HTR-8/SVneo (cell line): ENCODE results near the gene CHD9.

Experiments
- DNase-seq: peaks from one replicate; pipeline ENCODE4 v3.0.0; 2011; ENCODE audit warnings: low spot score, mixed read lengths; ENCODE audit not compliant: insufficient read length
- FAIRE-seq: peaks from 2 replicates; lab custom pipeline; 2011; peaks lifted over from hg19 to GRCh38; lab: Jason Lieb, UNC

Gene CHD9

DNA sequence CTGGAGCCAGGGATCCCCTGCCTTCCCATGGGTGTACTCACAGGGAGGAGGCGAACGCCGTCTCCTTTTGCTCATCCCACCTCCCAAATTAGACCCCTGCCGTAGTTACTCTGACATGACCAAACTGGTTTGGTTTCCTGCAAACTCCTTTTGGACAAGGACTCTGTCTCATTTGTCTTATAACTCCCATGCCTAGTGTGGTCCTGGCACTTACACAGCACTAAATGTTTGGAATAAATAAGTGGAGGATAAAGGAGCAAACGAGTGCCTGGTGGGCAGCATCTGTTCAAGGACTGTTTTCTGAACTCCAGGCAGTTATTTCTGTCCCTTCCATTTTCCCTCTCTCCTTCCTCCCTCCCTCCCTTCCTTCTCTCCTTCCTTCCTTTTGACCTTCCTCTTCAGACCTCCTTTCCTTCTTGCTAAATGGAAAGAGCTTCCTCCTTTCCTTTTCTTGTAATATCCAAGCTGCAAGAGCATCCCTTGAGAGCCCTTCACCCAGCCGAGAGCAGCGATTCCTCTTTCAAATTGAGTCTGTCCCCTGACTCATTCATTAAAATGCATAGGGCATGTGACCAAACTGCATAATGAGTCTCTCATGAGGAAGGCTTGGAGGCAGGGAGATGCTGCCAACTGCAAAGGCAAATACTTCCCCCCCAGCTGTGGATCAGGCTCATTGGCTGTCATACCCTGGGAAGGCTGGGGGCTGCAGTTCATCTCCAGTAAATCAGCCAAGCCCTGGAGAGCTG, 36.8 kb downstream of the CHD9 start:
- no peak for DNase-seq
- FAIRE-seq = no peak

DNA sequence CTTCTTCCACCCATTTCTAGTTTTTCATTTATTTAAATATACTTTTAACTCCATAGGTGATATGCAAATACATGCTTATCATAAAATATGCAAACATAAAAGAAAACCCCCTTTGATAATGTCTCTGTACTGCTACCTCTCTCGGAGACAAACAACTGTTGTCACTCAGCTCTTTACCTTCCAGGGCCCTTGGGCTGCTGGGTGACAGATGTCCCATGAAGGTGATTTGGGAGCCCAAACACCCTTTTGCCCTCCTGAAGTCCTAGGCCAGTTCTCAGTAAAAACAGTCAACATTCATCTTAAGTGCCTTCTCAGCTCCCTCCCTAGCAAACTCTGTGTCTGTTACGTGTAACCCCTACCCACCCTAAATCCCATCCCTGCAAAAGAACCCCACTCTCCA, 37.5 kb downstream of the CHD9 start:
- no peak for FAIRE-seq
- no peak for DNase-seq

DNA sequence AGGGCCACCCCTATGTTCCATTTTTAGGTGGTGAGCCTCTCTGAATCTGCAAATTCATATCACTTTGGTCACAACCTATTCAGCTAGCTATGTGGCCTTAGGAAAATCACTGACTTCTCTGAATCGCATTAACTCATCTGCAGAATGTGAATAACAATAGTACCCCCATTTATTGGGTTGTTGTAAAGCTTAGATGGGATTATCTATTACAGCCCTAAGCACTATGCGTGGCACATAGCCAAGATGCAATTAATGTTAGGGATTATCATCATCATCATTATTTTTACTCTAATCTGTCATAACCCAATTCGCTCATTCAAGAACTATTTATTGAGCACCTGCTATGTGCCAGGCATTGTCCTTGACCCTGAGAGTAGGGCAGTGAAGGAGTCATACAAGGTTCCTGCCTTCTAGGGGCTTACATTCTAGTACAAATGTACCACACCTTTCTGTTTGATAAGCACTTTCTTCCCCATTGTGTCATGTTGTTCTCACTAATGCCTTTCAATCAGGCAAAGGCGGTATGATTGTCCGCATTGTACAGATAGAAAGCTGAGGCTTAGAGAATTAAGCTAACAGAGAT, 38.5 kb downstream of the CHD9 start:
- DNase-seq (no peak), FAIRE-seq (no peak)

DNA sequence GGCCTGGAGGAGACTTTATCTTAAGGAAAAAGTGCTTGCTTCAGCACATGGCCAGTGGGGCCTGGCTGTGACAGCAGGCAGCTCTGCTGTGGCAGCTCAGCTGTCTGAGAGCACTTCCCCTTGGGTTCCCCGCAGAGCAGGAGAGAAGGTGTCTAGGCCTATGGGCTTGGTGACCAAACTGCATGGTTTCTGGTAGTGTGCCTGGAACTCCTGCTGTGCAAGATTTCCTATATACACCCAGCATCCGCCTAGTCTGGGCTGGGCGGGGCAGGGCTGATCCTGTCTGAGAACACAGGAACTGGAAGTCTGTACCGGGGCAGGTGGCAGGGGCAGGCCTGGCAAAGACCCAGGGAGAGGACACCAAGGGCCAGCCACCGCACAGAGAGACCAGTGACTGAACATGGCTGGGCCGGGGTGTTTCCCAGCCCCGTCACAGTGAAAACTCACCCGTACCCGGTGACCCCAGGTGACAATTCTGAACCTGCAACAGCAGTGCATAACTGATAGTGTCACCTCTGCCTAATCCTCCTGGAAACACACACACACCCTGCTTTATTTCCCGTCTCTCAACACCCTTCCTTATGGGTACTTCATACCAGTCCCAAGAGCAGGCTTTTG, 39.3 kb downstream of the CHD9 start:
- FAIRE-seq = no peak

DNA sequence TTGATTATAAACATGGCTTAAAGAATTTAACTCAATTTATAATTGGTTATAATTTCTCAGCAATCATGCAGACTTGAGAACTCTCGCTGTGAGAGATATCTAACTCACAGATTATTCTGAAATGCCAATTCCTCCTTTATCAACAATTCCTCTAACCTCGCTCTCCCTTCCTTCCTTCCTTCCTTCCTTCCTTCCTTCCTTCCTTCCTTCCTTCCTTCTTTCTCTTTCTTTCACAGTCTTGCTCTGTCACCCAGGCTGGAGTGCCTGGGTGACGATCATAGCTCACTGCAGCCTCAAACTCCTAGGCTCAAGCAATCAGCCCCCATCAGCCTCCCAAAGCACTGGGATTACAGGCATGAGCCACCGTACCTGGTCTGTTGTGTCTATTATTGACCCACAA, 42.4 kb downstream of the CHD9 start:
- DNase-seq = no peak
- FAIRE-seq = no peak

More for the DNA sequence above, 39.3 kb downstream of the CHD9 start:
- DNase-seq = no peak

DNA sequence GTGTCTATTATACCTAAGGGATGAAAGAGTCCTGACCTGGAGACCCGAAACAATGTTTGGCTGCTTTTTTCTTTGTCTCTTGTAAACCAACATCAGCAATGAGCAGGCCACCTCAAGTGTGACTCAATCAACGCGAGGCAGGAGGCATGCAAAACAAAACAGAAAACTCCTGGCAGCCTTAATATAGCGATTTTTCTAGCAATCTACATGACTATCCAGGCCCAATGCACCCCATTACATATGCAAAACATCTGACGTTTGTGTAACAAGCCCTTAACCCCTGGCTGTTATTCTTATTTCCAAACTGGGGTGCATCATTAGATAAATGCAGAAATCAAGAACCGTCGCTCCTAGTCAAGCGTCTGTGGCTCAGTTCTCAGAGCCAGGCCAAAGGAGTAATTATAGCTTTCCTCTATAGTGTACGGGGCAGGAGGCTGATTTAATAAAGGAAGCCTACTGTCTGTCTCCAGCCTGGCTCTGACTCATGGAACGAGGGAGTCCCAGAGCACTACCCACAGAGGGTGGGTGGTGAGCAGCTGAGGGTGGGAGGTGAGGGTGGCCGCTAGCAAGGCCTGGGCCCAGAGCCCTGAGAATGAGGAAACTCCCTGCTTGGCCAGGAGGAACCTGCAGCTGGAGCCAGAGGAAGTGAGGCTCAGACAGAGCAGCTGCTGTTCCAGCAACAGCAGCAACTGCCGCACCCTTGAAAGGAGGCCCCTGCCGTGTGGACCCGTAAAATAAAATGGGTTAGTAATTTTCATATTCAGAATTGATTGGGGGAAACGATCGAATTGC, 43.9 kb downstream of the CHD9 start:
- FAIRE-seq (peak; percentile 20), DNase-seq (peak; percentile 44)

DNA sequence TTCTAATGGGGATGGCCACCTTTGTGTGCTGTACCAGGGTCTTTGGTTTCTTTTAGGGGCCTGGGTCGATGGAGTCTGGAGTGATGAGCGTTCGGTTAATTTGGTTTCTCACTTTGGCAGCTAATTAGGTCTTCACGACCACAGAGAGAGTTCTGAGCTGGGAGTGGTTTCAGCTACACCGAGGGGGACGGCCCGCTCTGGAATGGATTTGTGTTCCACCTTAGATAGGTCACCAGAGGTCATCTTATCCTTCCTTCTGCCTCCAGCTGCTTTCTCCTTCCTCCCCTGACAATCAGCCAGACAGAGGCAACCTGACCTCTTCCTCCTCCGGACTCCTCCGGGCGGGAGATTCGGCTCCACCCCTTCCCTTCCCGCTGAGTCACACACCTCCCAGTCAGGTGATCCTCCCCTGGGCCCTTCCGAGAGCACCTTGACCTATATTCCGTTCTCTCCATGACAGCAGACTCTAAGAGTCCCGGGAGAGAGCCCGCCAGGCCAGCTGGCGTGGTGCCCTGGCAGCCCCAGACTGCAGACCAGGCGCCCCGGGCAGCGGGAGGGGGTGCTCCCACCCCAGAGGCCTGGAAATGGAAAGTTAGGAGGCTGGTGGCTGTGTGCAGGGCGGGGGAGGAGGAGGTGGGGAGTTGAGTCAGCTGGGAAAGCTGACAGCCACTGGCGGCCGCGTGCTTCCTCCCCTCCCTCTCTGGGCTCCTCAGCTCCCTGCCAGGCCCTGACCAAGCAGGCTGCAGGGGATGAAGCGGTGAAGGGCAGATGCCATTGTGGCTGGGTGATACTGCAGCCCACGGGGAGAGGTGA, 44.7 kb downstream of the CHD9 start:
- DNase-seq (peak; percentile 83), FAIRE-seq (peak; percentile 83)

DNA sequence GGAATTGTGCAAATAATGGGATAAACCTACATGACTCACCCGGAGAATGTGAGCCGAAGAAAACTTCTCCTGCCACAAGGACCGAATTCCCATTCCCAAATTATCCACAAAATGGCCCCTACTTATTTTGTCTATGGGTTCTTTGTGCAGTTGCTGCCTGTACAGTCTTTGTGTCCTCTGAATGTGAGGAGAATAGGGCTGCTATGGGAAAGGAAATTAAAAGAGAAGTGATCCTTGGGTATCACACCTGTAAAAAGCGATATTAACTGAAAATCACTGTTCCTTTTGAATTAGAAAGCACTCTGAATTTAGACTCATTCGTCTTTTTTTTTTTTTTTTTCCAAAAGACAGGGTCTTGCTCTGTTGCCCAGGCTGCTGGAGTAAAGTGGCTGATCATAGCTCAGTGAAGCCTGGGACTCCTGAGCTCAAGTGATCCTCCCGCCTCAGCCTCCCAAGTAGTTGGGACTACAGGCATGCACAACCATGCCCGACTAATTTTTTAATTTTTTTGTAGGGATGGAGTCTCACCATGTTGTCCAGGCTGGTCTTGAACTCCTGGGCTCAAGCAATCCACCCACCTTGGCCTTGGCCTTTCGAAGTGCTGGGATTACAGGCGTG, 45.4 kb downstream of the CHD9 start:
- no peak for DNase-seq
- FAIRE-seq = no peak

DNA sequence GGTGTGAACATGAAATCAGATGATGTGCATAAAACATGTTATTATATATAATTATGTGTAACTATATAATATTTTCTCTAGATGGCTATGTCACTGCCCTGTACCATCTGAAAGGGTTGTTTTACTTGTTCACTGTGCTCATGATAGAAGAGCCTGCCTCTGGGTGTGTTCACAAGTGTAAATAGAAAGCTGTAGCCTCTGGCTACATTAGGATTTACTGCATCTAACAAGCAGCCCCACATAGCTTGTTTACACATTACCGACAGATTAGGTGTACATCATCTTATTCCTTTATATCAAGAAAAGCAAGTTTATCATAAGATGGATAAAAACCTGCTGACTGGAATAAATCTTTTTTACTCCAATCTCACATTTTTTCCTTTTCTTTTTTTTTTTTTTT, 46.1 kb downstream of the CHD9 start:
- DNase-seq = no peak
- FAIRE-seq = no peak

DNA sequence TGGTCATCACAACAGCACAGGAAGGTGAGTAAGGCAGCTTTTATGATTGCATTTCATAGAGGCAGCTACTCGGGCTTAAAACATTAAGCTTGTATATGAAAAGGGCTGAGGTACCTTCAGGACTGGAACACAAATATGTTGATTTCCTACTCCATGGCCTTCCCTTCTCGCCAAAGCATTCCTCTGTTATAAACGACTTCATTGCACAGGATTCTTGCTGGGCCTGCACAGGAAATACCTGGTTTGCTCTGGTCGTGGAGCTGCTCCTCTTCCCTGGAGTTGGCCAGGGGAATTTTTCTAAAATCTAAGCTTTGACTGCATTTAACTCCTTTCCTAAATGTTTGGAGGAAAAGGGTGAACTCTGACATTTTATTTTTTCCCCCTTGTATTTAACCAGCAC, 49.0 kb downstream of the CHD9 start:
- no peak for FAIRE-seq
- no peak for DNase-seq

DNA sequence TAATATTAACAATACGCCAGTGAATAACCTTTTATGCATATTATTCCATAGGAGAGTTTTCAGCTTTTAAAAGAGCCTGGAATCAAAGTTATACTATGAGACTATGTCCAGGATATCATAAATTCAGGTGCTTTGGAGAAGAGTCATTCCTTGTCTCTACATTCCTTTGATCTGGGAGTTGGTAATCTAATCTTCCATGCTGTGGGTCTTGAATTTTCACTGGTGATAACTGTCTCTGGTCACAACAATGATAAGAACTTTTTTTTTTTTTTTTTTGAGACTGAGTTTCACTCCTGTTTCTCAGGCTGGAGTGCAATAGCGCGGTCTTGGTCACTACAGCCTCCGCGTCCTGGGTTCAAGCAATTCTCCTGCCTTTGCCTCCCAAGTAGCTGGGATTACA, 50.8 kb downstream of the CHD9 start:
- no peak for FAIRE-seq
- no peak for DNase-seq

DNA sequence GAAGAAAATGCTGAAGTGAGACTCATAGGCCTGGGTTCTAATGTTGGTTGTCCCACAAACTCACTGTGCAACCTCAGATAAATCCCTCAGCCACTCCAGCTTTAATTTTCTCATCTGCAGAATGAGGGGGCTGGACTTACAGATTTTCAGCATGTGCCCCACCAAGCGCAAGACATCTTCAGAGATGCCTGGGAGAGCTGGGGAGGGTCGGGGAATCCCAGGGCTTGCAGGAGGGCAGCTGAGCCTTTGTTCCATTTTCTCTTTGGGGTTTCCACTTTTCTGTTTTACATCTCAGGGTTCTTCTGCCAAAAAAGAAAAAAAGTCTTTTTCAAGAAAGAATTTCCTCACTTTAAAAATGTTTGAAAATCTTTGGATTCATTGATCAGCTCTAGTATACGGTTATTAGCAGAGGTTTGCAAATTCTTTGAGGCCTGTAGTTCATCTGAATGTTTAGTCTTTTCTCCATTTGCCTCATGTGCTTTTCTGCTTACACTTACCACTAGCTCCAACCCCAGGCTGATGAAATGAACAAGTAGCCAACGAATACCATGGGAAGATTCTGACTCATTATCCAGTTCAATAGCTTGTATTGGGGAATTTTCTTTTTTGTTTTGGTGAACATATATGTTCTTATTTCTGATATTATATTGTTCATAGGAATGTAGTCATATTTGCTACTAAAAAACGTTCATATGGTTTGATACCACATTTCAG, 56.4 kb downstream of the CHD9 start:
- DNase-seq (no peak), FAIRE-seq (no peak)

DNA sequence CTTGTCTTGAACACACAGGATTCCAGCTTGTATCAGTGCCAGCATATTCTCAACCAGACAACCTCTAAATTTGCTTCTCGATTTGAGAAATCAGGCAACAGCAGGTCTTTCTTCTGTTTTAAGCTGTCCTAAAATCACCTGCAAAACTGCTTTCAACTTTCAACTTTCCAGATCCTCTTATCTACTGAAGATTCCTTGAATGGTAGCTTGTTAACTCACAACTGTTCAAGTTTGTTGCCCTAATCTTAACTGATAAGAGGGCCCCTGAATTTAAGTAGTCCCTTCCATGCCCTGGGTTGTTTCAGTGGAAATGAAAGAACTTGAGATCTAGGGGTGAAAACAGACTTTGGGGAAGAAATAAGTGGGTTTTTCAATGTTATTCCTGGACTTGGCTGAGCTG, 57.2 kb downstream of the CHD9 start:
- FAIRE-seq (no peak), DNase-seq (no peak)

DNA sequence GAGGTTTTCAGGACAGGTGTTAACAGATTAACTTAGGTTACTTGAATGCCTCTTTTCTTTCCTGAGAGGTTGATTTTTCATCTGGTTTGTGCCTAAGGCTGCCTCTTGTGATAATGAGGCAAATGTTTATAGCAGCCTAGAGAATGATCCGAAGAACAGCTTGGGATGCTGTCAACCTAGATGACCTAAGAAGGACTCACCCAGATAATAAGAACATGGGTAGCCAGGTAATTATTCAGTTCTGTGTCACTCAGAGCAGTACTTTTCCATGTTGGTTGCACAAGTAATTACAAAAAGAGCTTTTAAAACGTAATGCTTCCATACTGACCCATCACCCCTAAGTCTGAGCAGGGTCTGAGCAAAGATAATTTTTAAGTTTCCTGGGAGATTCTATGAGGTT, 60.3 kb downstream of the CHD9 start:
- FAIRE-seq (no peak), DNase-seq (no peak)

DNA sequence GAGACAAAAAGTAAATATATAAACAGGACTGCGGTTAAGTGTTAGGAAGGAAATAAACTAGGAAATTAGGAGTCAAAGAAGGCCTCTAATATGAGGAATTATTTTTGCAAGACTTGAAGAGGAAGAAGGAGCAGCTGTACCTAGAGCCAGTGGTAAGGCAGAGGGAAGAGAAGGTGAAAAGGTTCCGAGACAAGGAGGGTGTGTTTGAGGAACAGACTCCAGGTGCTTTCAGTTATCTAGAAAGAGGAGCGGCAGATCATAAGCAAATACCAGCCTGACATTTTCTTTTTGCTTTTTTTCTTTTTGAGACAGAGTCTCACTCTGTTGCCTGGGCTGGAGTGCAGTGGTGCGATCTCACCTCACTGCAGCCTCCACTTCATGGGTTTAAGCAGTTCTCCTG, 61.0 kb downstream of the CHD9 start:
- FAIRE-seq (no peak), DNase-seq (no peak)

DNA sequence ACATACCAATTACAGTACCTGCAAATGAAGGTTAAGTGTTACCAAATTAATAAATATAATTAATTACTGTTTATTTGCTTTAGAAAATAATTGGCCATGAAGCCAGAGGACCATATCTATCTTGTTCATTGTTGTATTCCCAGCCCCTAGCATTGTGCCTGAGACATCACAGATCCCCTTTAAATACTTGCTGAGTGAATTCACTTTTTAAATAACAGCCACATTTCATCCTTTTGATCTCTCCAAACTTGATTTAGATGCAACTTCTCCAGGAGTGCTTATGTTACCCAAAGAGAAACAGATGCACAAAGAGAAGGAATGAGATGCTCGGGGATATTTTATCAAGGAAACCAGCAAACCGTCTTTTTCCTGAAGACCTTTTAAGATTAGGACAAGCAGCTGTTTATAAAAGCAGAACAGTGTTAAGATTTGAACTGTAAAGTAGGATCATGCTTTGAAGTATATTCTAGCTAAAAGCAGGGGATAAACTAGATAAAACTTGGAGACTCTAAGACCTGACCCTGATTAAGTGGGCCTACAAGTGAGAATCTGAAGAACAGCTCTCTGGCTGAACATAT, 66.3 kb downstream of the CHD9 start:
- FAIRE-seq (no peak), DNase-seq (no peak)

DNA sequence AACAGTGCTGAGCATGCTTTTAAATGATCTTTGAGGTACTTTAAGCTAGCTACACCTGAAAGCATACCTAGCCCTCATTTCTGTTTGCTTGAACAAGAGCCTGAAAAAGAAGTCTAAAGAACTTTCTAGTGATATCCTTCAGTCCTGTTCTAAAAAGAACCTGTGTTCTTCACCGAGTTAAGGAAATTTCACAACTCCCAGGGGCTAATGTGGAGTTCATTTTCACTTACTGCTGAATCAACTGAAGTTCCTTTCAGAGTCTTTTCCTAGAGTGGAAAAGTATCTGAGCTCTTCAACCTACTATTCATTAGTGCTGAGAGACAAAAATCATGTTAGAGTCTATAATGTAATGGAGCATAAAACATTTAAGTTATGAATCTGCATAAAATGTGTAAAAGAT, 66.9 kb downstream of the CHD9 start:
- FAIRE-seq (no peak), DNase-seq (no peak)

DNA sequence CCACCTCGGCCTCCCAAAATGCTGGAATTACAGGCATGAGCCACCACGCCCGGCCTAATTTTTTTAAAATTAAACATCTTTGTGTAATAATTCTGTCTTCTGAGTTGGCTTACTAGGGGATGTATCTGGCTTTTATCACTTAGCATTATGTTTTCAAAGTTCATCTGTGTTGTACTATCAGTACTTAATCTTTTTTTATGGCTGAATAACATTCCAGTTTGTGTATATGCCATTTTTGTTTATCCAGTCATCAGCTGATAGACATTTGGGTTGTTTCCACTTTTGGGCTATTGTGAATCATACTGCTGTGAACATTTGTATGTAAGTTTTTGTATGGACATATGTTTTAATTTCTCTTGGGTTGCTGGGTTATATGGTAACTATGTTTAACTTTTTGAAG, 69.0 kb downstream of the CHD9 start:
- FAIRE-seq = no peak
- DNase-seq = no peak

DNA sequence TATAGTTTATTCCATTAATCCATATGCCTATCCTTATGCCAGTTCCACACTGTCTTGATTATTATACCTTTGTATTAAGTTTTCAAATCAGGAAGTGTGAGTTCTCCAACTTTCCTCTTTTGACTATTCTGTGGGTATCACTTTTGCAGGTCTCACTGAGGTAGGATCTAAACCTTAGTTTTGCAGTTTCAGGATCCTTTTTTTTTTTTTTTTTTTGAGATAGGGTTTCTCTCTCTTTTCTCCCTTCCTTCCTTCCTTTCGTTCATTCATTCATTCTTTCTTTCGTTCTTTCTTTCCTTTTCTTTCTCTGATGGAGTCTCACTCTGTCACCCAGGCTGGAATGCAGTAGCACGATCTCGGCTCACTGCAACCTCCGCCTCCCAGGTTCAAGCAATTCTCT, 71.6 kb downstream of the CHD9 start:
- FAIRE-seq (no peak), DNase-seq (no peak)
